Astrocyte of the cerebellum (primary cell): ENCODE measurements around the gene UIMC1.
"Not testable (repeated sequence)": the region's sequence is repeated elsewhere in the genome, so short reads cannot be mapped to it uniquely, and the experiment has no call there.

Experiments used
- DNase-seq: peaks from one replicate; pipeline ENCODE4 v3.0.0-alpha.2; 2011; ENCODE audit warnings: low read depth
- H3K4me3 ChIP-seq: 2 replicates; pipeline ENCODE4 v1.5.1; 2011; ENCODE audit warnings: mild to moderate bottlenecking, low read depth, low read length, moderate library complexity
- in situ Hi-C: cut with HindIII; loops from 2 replicates; pipeline ENCODE4 v1.10.0; 2017; ENCODE audit warnings: low sequenced_read_pairs
- TF ChIP-seq, protein P1 (sequence below): IDR thresholded peaks from 2 replicates; pipeline ENCODE4 v1.5.1; 2012; ENCODE audit warnings: low read length, low read depth, moderate library complexity, mild to moderate bottlenecking; ENCODE audit errors: missing control alignments

UIMC1 gene

DNA sequence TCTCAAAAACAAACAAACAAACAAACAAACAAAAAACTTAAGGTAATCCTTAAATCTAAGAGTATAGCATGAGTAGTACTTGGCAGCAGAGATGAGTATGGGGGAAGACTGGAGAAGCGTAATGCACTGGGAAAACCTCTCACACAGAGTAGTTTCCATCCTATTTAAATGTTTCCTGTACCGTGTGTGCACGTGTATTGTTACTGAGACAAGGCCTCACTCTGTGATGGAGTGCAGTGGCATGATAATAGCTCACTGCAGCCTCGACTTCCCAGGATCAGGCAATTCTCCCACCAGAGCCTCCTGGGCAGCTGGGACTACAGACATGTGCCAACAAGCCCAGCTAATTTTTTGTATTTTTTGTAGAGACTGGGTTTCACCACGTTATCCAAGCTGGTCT is 2.9 kb downstream of the UIMC1 start:
- no peak for DNase-seq
- no peak overlapping the region for H3K4me3 ChIP-seq
- in situ Hi-C loops, result no loop called here
- TF ChIP-seq, protein P1, sequence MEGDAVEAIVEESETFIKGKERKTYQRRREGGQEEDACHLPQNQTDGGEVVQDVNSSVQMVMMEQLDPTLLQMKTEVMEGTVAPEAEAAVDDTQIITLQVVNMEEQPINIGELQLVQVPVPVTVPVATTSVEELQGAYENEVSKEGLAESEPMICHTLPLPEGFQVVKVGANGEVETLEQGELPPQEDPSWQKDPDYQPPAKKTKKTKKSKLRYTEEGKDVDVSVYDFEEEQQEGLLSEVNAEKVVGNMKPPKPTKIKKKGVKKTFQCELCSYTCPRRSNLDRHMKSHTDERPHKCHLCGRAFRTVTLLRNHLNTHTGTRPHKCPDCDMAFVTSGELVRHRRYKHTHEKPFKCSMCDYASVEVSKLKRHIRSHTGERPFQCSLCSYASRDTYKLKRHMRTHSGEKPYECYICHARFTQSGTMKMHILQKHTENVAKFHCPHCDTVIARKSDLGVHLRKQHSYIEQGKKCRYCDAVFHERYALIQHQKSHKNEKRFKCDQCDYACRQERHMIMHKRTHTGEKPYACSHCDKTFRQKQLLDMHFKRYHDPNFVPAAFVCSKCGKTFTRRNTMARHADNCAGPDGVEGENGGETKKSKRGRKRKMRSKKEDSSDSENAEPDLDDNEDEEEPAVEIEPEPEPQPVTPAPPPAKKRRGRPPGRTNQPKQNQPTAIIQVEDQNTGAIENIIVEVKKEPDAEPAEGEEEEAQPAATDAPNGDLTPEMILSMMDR, result no peak

DNA sequence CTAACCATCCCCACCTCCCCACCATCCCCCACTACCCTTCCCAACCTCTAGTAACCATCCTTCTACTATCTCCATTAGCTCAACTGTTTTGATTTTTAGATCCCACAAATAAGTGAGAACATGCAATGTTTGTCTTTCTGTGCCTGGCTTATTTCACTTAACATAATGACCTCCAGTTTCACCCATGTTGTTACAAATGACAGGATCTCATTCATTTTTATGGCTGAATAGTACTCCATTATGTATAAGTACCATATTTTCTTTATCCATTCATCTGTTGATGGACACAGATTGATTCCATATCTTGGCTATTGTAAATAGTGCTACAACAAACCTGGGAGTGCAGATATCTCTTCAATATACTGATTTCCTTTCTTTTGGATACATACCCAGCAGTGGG is 7.1 kb downstream of the UIMC1 start:
- in situ Hi-C loops, DNase-seq, H3K4me3 ChIP-seq: not testable (repeated sequence)

DNA sequence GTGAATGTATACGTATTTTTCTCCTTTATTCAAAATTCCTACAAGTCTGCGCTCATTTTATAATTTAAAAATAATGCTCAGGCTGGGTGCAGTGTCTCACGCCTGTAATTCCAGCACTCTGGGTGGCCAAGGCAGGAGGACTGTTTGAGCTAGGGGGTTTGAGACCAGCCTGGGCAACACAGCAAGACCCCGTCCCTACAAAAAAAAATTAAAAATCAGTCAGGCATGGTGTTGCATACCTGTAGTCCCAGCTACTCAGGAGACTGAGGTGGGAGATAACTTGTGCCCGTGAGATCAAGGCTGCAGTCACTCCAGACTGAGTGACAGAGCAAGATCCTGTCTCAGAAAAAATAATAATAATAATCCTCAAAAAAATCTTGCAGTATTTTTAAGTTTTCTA is 7.8 kb downstream of the UIMC1 start:
- in situ Hi-C loops, result no loop called here
- DNase-seq, result no peak
- TF ChIP-seq, protein P1, result no peak

DNA sequence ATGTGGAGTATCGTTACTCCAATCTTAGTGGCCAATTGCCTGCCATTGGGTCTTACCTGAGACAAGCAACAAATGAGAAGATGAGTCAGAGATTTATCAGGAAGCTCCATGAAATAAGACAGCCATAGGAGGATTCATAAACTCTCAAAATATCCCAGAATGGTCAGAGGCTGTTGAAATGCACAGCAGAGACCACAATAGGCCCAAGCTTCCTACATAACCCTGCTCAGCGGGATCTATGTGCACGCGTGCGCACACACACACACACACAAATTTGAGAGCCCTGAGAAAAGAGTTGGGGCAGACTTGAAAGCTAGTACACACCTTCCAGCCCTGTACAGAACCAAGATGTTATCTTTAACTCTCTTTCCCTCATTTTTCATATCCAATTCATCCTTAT is 9.8 kb downstream of the UIMC1 start:
- H3K4me3 ChIP-seq, result no peak overlapping the region
- in situ Hi-C loops, result no loop called here
- TF ChIP-seq, protein P1, result no peak
- DNase-seq, result no peak

More for the DNA sequence above, 7.8 kb downstream of the UIMC1 start:
- no peak overlapping the region for H3K4me3 ChIP-seq

DNA sequence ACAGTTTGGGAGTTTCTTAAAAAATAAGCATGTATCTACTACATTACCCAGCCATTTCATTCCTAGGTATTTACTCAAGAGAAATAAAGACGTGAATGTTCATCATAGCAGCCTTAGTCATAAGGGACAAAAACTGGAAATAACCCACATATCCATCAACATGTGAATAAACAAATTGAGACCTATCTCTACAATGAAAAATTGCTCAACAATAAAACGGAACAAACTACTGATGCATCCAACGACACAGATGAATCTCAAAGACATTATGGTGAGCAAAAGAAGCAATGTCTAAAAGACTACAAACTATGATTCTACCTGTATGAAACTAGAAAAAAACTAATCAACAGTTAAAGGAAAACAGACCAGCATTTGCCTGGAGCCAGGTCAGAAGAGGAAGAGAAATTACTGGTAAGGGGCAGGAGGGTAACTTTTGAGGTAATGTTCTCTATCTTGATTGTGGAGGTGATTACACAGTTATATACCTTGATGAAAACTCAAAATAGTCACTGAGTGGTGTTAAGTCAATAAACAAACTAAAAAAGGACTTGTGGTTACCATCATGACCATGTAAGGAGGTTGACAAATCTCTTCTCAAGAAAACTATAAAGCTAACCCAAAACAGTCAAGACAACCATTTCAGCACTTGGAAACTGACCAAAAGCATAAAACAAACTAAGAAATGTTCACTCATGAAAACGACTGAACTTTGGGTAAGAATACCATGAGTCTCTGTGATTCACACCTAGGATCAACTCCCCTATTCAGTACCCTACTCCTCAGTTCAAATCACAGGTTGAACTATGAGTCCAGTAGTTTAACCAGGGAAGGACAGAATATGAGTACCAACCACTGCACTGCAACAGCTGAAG is 10.4 kb downstream of the UIMC1 start:
- no peak overlapping the region for H3K4me3 ChIP-seq
- DNase-seq, result no peak
- in situ Hi-C loops, result no loop called here
- TF ChIP-seq, protein P1, result no peak

DNA sequence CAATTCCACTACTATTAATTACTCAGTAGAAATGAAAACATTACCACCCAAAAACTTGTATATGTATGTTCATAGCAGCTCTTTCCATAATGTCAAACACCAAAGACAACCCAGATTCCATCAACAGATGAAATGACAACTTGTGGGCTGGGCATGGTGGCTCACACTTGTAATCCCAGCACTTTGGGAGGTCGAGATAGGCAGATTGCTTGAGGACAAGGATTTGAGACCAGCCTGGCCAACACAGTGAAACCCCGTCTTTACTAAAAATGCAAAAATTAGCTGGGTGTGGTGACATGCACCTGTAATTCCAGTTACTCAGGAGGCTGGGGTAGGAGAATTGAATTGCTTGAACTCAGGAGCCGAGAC is 11.5 kb downstream of the UIMC1 start:
- in situ Hi-C loops, result no loop called here
- DNase-seq, result no peak
- H3K4me3 ChIP-seq, result no peak overlapping the region
- TF ChIP-seq, protein P1, result no peak

DNA sequence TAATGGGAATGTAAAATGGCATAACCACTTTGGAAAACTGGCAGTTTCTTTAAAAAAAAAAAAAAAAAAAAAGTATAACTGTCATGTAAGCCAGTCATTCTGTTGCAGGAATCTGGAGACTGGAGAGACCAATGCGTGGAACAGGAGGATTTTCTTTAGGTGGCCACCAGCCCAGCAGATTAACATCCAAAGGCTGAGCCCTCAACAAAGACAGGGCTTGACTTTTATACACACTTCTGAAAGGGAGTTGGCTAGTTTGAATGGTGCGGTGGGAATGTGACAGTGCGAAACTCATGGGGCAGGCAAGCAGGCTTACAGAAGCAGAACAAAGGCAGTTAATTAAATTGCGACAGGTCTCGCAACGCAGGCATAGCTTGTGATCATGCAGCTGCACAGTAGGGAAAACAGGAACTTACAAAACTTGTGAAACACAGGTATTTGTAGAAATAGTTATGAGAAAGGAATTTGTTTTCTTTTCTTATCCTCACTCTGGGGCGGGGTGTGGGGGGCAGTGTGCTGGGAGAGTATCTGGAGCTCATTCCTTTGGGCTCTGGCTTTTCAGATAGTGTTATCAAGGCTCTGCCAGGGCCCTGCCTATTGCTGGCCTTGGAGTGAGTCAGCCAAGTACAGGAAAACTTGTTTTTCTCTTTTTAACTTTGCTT is 12.0 kb downstream of the UIMC1 start:
- TF ChIP-seq, protein P1, result no peak
- in situ Hi-C loops, result no loop called here
- H3K4me3 ChIP-seq, result no peak overlapping the region
- no peak for DNase-seq

DNA sequence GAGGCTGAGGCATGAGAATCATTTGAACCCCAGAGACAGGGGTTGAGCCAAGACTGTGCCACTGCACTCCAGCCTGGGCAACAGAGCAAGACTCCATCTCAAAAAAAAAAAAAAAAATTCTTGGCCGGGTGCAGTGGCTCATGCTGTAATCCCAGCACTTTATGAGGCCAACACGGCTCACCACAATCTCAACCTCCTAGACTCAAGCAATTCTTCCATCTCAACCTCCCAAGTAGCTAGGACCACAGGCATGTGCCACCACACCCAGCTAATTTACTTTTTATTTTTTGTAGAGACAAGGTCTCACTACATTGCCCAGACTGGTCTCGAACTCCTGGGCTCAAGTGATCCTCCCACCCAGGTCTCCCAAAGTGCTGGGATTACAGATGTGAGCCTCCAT is 13.5 kb downstream of the UIMC1 start:
- H3K4me3 ChIP-seq, DNase-seq, in situ Hi-C loops: not testable (repeated sequence)
